ENCODE measurements around the gene SDK1. TPM values are rescaled to one million over a fixed set of nuclear protein-coding genes. Genes with fewer than 3 reads are reported as not detected.

SDK1 gene
- polyA plus RNA-seq, 2 of the 4 experiments (the other 2 are of a cell fraction), result 0.12 to 0.28 TPM

DNA sequence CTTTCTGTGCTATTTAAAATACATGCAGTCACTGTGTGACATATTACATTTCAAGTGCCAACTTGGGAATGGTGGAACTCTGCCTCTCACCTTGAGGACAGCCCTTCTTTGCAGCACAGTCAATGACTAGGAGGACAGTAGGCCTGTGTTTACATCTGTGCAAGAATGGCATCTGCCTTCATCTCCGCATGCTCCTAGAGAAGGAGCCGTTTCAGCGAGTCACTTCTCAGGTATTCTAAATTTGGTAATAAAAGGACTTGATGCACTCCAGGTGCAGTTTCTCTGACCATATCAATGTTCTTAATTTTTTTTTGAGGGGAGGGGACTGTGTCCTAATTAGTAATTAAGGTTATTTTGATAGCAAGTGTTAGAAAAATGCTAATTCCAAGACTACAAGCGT is 128.9 kb downstream of the SDK1 start:
- CTCF ChIA-PET, result no interaction called here
- TF ChIP-seq HOXA7 (CRISPR knock-in tag; IDR thresholded peaks at IDR 0.05) (no peak), EHF (CRISPR knock-in tag; IDR thresholded peaks at IDR 0.05) (no peak), NFE2L2 (conservative IDR thresholded peaks at IDR 0.05; ENCODE audit: low read length) (no peak), ESRRA (IDR thresholded peaks at IDR 0.05; ENCODE audit: borderline replicate concordance, low read length) (no peak)
- TF ChIP-seq, protein P1, sequence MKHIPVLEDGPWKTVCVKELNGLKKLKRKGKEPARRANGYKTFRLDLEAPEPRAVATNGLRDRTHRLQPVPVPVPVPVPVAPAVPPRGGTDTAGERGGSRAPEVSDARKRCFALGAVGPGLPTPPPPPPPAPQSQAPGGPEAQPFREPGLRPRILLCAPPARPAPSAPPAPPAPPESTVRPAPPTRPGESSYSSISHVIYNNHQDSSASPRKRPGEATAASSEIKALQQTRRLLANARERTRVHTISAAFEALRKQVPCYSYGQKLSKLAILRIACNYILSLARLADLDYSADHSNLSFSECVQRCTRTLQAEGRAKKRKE (CRISPR knock-in tag; IDR thresholded peaks at IDR 0.05; ENCODE audit: low read depth), result no peak
- TF ChIP-seq, protein P2, sequence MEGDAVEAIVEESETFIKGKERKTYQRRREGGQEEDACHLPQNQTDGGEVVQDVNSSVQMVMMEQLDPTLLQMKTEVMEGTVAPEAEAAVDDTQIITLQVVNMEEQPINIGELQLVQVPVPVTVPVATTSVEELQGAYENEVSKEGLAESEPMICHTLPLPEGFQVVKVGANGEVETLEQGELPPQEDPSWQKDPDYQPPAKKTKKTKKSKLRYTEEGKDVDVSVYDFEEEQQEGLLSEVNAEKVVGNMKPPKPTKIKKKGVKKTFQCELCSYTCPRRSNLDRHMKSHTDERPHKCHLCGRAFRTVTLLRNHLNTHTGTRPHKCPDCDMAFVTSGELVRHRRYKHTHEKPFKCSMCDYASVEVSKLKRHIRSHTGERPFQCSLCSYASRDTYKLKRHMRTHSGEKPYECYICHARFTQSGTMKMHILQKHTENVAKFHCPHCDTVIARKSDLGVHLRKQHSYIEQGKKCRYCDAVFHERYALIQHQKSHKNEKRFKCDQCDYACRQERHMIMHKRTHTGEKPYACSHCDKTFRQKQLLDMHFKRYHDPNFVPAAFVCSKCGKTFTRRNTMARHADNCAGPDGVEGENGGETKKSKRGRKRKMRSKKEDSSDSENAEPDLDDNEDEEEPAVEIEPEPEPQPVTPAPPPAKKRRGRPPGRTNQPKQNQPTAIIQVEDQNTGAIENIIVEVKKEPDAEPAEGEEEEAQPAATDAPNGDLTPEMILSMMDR (IDR thresholded peaks at IDR 0.05), result no peak
- TF ChIP-seq, protein P3, sequence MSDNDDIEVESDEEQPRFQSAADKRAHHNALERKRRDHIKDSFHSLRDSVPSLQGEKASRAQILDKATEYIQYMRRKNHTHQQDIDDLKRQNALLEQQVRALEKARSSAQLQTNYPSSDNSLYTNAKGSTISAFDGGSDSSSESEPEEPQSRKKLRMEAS (IDR thresholded peaks at IDR 0.05), result no peak
- FAIRE-seq (no peak), ATAC-seq (no peak), DNase-seq (ENCODE audit: low read depth in 1 of 2, low spot score in 1 of 2) (no peak)
- H3K27ac ChIP-seq, result no peak overlapping the region
- POLR2A ChIA-PET, result no interaction called here
- WGBS (ENCODE audit: missing lambda C conversion rate), result 72% methylated on average over 4 of the region's 4 CpGs
- no peaks in the 10 kb centered on the region for H3K4me1 ChIP-seq
- H3K4me3 ChIP-seq, result no peak overlapping the region
- no peaks in the 10 kb centered on the region for H3K9me3 ChIP-seq
- H3K4me2 ChIP-seq, result no peak overlapping the region

DNA sequence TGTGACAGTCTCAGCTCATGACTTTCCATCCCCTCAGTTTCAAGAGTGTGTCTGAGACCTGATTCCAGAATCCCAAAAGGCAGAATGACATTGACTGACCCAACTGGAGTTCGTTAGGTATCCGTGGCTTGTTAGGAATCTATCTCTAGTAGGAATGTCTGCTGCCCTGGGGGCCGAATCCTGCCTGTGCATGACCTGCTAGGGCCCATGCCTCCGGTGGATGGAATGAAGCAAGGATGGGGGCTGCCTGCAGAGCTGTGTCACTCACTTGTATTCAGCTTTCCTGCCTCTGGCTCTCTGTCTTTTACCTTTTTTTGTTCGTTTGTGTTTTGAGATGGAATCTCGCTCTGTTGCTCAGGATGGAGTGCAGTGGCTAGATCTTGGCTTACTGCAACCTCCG is 129.5 kb downstream of the SDK1 start:
- ATAC-seq (peak in 1 of 2 experiments; percentile 33; a peak in 1 of 6 replicates), DNase-seq (ENCODE audit: low read depth in 1 of 2, low spot score in 1 of 2) (no peak), FAIRE-seq (no peak)
- H3K4me1 ChIP-seq, result peaks cover 1% of the 10 kb centered on the region
- 56% methylated on average over 7 of the region's 7 CpGs for WGBS (ENCODE audit: missing lambda C conversion rate)
- H3K27ac ChIP-seq, result no peak overlapping the region
- H3K9me3 ChIP-seq, result no peaks in the 10 kb centered on the region
- CTCF ChIA-PET, result no interaction called here
- no peak for TF ChIP-seq HOXB5 (CRISPR knock-in tag; IDR thresholded peaks at IDR 0.05)
- no peak for TF ChIP-seq JUNB (IDR thresholded peaks at IDR 0.05)
- TF ChIP-seq ZSCAN20 (CRISPR knock-in tag; IDR thresholded peaks at IDR 0.05), result no peak
- TF ChIP-seq, protein P4, sequence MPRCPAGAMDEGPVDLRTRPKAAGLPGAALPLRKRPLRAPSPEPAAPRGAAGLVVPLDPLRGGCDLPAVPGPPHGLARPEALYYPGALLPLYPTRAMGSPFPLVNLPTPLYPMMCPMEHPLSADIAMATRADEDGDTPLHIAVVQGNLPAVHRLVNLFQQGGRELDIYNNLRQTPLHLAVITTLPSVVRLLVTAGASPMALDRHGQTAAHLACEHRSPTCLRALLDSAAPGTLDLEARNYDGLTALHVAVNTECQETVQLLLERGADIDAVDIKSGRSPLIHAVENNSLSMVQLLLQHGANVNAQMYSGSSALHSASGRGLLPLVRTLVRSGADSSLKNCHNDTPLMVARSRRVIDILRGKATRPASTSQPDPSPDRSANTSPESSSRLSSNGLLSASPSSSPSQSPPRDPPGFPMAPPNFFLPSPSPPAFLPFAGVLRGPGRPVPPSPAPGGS (IDR thresholded peaks at IDR 0.05), result no peak
- no peak for TF ChIP-seq TP53 (CRISPR knock-in tag; IDR thresholded peaks at IDR 0.05)
- no peak for TF ChIP-seq BHLHE40 (IDR thresholded peaks at IDR 0.05; ENCODE audit: low read depth, low read length)
- no peak for TF ChIP-seq POLR2A (IDR thresholded peaks at IDR 0.05; ENCODE audit: low read length)
- no peak for TF ChIP-seq ZNF302 (CRISPR knock-in tag; IDR thresholded peaks at IDR 0.05)
- TF ChIP-seq, protein P5, sequence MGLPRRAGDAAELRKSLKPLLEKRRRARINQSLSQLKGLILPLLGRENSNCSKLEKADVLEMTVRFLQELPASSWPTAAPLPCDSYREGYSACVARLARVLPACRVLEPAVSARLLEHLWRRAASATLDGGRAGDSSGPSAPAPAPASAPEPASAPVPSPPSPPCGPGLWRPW (IDR thresholded peaks at IDR 0.05), result no peak
- TF ChIP-seq, protein P6, sequence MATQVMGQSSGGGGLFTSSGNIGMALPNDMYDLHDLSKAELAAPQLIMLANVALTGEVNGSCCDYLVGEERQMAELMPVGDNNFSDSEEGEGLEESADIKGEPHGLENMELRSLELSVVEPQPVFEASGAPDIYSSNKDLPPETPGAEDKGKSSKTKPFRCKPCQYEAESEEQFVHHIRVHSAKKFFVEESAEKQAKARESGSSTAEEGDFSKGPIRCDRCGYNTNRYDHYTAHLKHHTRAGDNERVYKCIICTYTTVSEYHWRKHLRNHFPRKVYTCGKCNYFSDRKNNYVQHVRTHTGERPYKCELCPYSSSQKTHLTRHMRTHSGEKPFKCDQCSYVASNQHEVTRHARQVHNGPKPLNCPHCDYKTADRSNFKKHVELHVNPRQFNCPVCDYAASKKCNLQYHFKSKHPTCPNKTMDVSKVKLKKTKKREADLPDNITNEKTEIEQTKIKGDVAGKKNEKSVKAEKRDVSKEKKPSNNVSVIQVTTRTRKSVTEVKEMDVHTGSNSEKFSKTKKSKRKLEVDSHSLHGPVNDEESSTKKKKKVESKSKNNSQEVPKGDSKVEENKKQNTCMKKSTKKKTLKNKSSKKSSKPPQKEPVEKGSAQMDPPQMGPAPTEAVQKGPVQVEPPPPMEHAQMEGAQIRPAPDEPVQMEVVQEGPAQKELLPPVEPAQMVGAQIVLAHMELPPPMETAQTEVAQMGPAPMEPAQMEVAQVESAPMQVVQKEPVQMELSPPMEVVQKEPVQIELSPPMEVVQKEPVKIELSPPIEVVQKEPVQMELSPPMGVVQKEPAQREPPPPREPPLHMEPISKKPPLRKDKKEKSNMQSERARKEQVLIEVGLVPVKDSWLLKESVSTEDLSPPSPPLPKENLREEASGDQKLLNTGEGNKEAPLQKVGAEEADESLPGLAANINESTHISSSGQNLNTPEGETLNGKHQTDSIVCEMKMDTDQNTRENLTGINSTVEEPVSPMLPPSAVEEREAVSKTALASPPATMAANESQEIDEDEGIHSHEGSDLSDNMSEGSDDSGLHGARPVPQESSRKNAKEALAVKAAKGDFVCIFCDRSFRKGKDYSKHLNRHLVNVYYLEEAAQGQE (IDR thresholded peaks at IDR 0.05), result no peak
- TF ChIP-seq, protein P2 (IDR thresholded peaks at IDR 0.05), result no peak
- TF ChIP-seq HDAC2 (IDR thresholded peaks at IDR 0.05), result no peak
- TF ChIP-seq CHD4 (IDR thresholded peaks at IDR 0.05; ENCODE audit: borderline replicate concordance), result no peak
- TF ChIP-seq, protein P3 (IDR thresholded peaks at IDR 0.05), result no peak
- TF ChIP-seq CBX8 (IDR thresholded peaks at IDR 0.05), result no peak
- POLR2A ChIA-PET, result no interaction called here
- no peak overlapping the region for H3K4me3 ChIP-seq
- no peak overlapping the region for H3K4me2 ChIP-seq

Measured in A549 (cell line).